Measurements from ENCODE around the gene PIP5KL1.

GRCh38 chr9:127905788-127906191, 24.8 kb downstream of the PIP5KL1 start:
- TF ChIP-seq CTCF (IDR thresholded peaks at IDR 0.05) = no peak
- TF ChIP-seq POLR2A (IDR thresholded peaks at IDR 0.05) = no peak
